ENCODE data around the gene GNLY.
A peak's percentile ranks its signal among the peaks of the same experiment; 100 is the strongest.

GNLY gene

DNA sequence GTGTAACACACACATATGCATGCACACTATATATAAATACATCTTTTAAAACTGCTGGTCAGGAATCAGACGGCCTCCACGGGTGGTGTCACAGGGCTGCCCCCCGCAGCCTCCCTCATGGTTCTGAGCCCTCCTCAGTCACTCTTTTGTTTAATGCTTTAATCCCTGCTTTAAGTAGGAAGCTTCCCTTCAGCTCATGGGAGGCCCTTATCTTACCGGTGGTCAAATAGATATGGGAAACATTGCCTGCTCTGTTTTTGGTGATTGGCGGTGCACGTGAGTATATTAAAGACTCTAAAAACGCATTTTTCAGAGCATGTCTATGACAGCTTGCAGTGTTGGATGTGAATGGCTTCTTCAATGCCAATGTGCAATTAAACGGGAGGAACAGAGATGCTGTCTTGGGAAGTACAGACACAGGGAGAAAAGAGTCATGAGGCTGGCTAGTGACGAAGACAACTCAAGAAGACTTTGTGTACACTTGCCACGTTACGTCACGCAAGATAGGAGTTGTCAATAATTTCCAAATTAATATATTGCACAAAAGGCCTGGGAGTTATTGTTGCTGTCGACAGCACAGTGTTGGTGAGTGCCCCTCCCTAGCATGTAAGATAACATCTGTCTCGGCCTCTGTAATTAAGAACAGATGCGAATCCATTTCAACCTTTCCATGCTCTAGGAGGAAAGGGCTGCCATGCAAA lies 23.3 kb downstream of the GNLY start:
- TF ChIP-seq CTCF (IDR thresholded peaks at IDR 0.05; ENCODE audit: low read depth, low read length), result no peak
- DNase-seq (ENCODE audit: extremely low read depth, low read depth), result peak; percentile 90

DNA sequence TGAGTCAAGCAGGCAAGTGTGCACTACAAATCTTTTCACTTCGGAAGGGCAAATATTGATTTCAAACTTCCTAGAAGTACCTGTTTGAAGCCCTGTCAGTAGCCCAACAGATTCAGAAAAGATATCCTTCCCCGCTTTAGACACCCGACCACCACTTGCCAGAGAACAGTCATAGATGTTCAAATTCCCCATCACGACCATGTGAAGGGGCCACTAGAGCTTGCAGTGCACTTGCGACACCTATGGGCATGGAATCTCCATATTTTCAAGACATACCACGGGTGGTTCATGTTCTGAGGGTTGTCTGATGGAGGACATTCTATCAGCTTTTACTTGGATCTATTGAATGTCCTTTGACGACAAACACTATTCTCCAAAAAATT lies 23.8 kb downstream of the GNLY start:
- DNase-seq (ENCODE audit: extremely low read depth, low read depth), result no peak
- no peak for TF ChIP-seq CTCF (IDR thresholded peaks at IDR 0.05; ENCODE audit: low read depth, low read length)

GRCh38 chr2:85718885-85719492 lies 24.8 kb downstream of the GNLY start:
- no peak for TF ChIP-seq CTCF (IDR thresholded peaks at IDR 0.05; ENCODE audit: low read depth, low read length)
- no peak for DNase-seq (ENCODE audit: extremely low read depth, low read depth)

DNA sequence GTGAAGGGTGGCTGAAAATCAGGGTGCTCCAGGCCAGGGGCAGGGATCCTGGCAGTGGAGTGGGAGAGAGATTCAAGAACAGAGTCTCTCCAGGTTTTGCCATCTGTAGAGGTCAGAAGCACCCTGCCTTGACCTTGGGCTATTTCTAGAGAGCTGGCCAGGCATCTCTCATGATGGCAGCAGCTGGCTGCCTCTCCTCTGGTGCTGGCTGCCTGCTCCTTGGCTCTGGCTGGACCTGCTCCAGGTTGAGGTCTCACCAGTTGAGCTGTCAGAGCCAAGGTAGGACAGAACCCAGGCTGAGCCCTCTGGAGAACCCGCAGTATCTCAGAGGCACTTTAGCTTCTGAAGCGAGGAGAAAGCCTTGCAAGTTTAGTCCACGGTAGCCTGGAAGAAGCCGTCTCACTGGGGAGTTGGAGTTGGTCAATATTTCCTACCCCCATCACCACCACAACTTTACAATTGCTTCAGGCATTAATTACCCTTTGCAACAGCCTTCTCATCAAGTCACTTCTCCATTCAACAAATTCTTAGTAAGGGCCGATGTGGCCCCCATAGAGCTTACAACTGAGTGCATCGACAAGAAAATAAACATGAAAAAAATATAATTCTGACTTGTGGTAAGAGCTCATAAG lies 25.6 kb downstream of the GNLY start:
- no peak for DNase-seq (ENCODE audit: extremely low read depth, low read depth)
- TF ChIP-seq CTCF (IDR thresholded peaks at IDR 0.05; ENCODE audit: low read depth, low read length), result no peak

- TF ChIP-seq CTCF (IDR thresholded peaks at IDR 0.05; ENCODE audit: low read depth, low read length), result no peak
Observed at GRCh38 chr2:85720533-85720932, 26.4 kb downstream of the GNLY start.

GRCh38 chr2:85721641-85722040 lies 27.5 kb downstream of the GNLY start:
- TF ChIP-seq CTCF (IDR thresholded peaks at IDR 0.05; ENCODE audit: low read depth, low read length), result no peak
- no peak for DNase-seq (ENCODE audit: extremely low read depth, low read depth)

More at GRCh38 chr2:85720533-85720932, 26.4 kb downstream of the GNLY start:
- no peak for DNase-seq (ENCODE audit: extremely low read depth, low read depth)

GRCh38 chr2:85722519-85722918 lies 28.4 kb downstream of the GNLY start:
- DNase-seq (ENCODE audit: extremely low read depth, low read depth), result no peak
- TF ChIP-seq CTCF (IDR thresholded peaks at IDR 0.05; ENCODE audit: low read depth, low read length), result no peak
